ENCODE results near the gene RITA1. TPM values are rescaled to one million over a fixed set of nuclear protein-coding genes. Genes with fewer than 3 reads are reported as not detected.

Gene RITA1
- total and polyA plus RNA-seq, 2 experiments from 2014 or later = 20.0 to 40.4 TPM

GRCh38 chr12:113184098-113184899 is 1.2 kb upstream of the RITA1 start:
- peak overlapping the region; percentile 95; the same call in 1 of the 2 replicates for H2AFZ ChIP-seq
- peak overlapping the region; percentile 95 for H3K4me3 Mint-ChIP-seq
- H3K4me2 ChIP-seq = peak overlapping the region; percentile 94
- H3F3A ChIP-seq (replicated peaks; ENCODE audit: low read depth) = peaks cover 3% of the 10 kb centered on the region; the same call in 1 of the 2 replicates
- H3K27me3 Mint-ChIP-seq (ENCODE audit: insufficient read depth, low read depth, poor library complexity) = peaks cover 10% of the 10 kb centered on the region
- TF ChIP-seq ZNF114 (CRISPR knock-in tag; IDR thresholded peaks at IDR 0.05) (no peak), ZNF331 (CRISPR knock-in tag; IDR thresholded peaks at IDR 0.05; ENCODE audit: low read depth) (no peak), JUNB (IDR thresholded peaks at IDR 0.05; ENCODE audit: unreplicated experiment) (no peak)
- TF ChIP-seq, protein P1, sequence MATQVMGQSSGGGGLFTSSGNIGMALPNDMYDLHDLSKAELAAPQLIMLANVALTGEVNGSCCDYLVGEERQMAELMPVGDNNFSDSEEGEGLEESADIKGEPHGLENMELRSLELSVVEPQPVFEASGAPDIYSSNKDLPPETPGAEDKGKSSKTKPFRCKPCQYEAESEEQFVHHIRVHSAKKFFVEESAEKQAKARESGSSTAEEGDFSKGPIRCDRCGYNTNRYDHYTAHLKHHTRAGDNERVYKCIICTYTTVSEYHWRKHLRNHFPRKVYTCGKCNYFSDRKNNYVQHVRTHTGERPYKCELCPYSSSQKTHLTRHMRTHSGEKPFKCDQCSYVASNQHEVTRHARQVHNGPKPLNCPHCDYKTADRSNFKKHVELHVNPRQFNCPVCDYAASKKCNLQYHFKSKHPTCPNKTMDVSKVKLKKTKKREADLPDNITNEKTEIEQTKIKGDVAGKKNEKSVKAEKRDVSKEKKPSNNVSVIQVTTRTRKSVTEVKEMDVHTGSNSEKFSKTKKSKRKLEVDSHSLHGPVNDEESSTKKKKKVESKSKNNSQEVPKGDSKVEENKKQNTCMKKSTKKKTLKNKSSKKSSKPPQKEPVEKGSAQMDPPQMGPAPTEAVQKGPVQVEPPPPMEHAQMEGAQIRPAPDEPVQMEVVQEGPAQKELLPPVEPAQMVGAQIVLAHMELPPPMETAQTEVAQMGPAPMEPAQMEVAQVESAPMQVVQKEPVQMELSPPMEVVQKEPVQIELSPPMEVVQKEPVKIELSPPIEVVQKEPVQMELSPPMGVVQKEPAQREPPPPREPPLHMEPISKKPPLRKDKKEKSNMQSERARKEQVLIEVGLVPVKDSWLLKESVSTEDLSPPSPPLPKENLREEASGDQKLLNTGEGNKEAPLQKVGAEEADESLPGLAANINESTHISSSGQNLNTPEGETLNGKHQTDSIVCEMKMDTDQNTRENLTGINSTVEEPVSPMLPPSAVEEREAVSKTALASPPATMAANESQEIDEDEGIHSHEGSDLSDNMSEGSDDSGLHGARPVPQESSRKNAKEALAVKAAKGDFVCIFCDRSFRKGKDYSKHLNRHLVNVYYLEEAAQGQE (IDR thresholded peaks at IDR 0.05; ENCODE audit: unreplicated experiment) = no peak
- H3K9me2 ChIP-seq (ENCODE audit: insufficient read depth) = no peaks in the 10 kb centered on the region
- peaks cover 52% of the 10 kb centered on the region for H3K79me2 ChIP-seq (replicated peaks; ENCODE audit: insufficient read depth)
- peaks cover 3% of the 10 kb centered on the region; the same call in 1 of the 2 replicates for H3K36me3 ChIP-seq (ENCODE audit: insufficient read depth)
- peaks cover 49% of the 10 kb centered on the region for H3K36me3 Mint-ChIP-seq (ENCODE audit: low read depth)
- no peak overlapping the region for H3K27ac ChIP-seq (ENCODE audit: low read depth)
- peak overlapping the region; percentile 97 for H3K4me3 ChIP-seq
- H3K27ac Mint-ChIP-seq = peak overlapping the region; percentile 88
- ATAC-seq (no peak; the same call in 1 of the 3 replicates), DNase-seq (ENCODE audit: low spot score) (peak; percentile 19)
- peaks cover 12% of the 10 kb centered on the region for H3K4me1 Mint-ChIP-seq
- no peaks in the 10 kb centered on the region for H3K9me3 Mint-ChIP-seq
- H3K27me3 ChIP-seq (ENCODE audit: insufficient read depth) = no peaks in the 10 kb centered on the region
- H3K4me1 ChIP-seq (ENCODE audit: insufficient read depth) = peaks cover 4% of the 10 kb centered on the region; the same call in 1 of the 2 replicates
- peaks cover 34% of the 10 kb centered on the region for H4K20me1 ChIP-seq (replicated peaks; ENCODE audit: insufficient read depth)

- Histone ChIP-seq H3F3A (replicated peaks; ENCODE audit: low read depth) (peaks cover 3% of the 10 kb centered on the region; the same call in 1 of the 2 replicates), H2AFZ (peak overlapping the region; percentile 95), H3K27ac (ENCODE audit: low read depth) (peak overlapping the region; percentile 87), H3K4me2 (peak overlapping the region; percentile 94), H3K9me2 (ENCODE audit: insufficient read depth) (no peaks in the 10 kb centered on the region), H3K36me3 (ENCODE audit: insufficient read depth) (no peaks in the 10 kb centered on the region; the same call in 1 of the 2 replicates), H3K27me3 (ENCODE audit: insufficient read depth) (no peaks in the 10 kb centered on the region), H3K4me1 (ENCODE audit: insufficient read depth) (peaks cover 4% of the 10 kb centered on the region; the same call in 1 of the 2 replicates), H4K20me1 (replicated peaks; ENCODE audit: insufficient read depth) (peaks cover 37% of the 10 kb centered on the region), H3K79me2 (replicated peaks; ENCODE audit: insufficient read depth) (peaks cover 52% of the 10 kb centered on the region), H3K4me3 (peak overlapping the region; percentile 97)
- peak; percentile 86 for ATAC-seq
- Mint-ChIP-seq H3K4me1 (peaks cover 12% of the 10 kb centered on the region), H3K9me3 (no peaks in the 10 kb centered on the region), H3K4me3 (peak overlapping the region; percentile 95), H3K27me3 (ENCODE audit: insufficient read depth, low read depth, poor library complexity) (peaks cover 10% of the 10 kb centered on the region), H3K36me3 (ENCODE audit: low read depth) (peaks cover 46% of the 10 kb centered on the region), H3K27ac (peak overlapping the region; percentile 88)
- DNase-seq (ENCODE audit: low spot score) = peak; percentile 94
- TF ChIP-seq ZNF331 (CRISPR knock-in tag; IDR thresholded peaks at IDR 0.05; ENCODE audit: low read depth) (no peak), POLR2AphosphoS5 (IDR thresholded peaks at IDR 0.05; ENCODE audit: low read depth) (no peak; the same call in 1 of the 2 replicates), STAT1 (IDR thresholded peaks at IDR 0.05; ENCODE audit: unreplicated experiment) (no peak), EZH2phosphoT487 (IDR thresholded peaks at IDR 0.05; ENCODE audit: unreplicated experiment) (no peak), ETS1 (IDR thresholded peaks at IDR 0.05) (no peak), JUNB (IDR thresholded peaks at IDR 0.05; ENCODE audit: unreplicated experiment) (no peak)
Measured at GRCh38 chr12:113184900-113185179, 681 bp upstream of the RITA1 start.
